ENCODE measurements around the gene UBE2Q2.

Gene UBE2Q2

DNA sequence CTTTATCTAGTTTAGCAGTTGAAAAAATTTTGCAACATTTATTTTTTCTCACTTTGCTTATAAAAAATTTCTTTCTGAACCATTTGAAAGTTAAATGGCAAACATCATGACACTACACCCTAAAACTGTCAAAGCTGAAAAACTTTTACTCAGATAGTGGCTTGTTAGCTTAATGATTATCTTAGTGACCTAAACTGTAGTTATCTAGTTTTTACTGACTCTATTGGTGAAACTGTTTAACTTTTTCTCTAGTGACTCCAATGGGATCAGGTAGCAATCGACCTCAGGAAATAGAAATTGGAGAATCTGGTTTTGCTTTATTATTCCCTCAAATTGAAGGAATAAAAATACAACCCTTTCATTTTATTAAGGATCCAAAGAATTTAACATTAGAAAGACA is 73.7 kb downstream of the UBE2Q2 start:
- Histone ChIP-seq H3K4me3 (IDR thresholded peaks at IDR 0.05; ENCODE audit: insufficient read depth, low read depth, low read length) (no peak overlapping the region), H3K27ac (no peak overlapping the region), H3K4me1 (ENCODE audit: low read depth, poor library complexity, severe bottlenecking) (peaks cover 40% of the 10 kb centered on the region), H3K9ac (no peak overlapping the region), H3K4me2 (no peak overlapping the region), H3K27me3 (ENCODE audit: insufficient read depth, low read depth) (no peaks in the 10 kb centered on the region), H2AFZ (ENCODE audit: low read depth) (no peak overlapping the region), H3K79me2 (ENCODE audit: insufficient read depth, low read depth) (peaks cover 13% of the 10 kb centered on the region; the same call in 1 of the 2 replicates), H4K20me1 (ENCODE audit: insufficient read depth) (no peaks in the 10 kb centered on the region), H3K36me3 (ENCODE audit: insufficient read depth) (no peaks in the 10 kb centered on the region; the same call in 1 of the 2 replicates)
- TF ChIP-seq, protein P1, sequence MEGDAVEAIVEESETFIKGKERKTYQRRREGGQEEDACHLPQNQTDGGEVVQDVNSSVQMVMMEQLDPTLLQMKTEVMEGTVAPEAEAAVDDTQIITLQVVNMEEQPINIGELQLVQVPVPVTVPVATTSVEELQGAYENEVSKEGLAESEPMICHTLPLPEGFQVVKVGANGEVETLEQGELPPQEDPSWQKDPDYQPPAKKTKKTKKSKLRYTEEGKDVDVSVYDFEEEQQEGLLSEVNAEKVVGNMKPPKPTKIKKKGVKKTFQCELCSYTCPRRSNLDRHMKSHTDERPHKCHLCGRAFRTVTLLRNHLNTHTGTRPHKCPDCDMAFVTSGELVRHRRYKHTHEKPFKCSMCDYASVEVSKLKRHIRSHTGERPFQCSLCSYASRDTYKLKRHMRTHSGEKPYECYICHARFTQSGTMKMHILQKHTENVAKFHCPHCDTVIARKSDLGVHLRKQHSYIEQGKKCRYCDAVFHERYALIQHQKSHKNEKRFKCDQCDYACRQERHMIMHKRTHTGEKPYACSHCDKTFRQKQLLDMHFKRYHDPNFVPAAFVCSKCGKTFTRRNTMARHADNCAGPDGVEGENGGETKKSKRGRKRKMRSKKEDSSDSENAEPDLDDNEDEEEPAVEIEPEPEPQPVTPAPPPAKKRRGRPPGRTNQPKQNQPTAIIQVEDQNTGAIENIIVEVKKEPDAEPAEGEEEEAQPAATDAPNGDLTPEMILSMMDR (conservative IDR thresholded peaks at IDR 0.05; ENCODE audit: low read depth, low read length) = no peak

DNA sequence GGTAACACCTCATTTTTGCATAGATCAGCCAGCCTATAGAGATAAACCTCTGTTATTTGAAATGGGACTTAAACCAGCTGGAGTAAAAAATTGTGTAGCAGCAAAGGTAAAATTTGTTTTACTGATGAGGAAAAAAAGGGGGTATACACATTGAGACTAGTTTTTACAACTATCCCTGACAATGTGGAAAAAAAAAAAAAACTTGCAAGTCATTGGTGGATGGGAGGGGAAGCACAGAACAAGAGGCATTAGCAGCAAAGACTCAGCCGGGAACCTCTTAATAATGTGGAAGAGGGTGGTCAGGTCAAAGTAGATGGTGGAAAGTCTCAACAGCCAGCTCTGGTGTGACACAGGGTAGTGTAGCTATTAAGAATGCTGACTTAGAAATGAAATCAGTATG is 74.9 kb downstream of the UBE2Q2 start:
- H3K4me2 ChIP-seq = no peak overlapping the region
- H3K9ac ChIP-seq = no peak overlapping the region
- no peaks in the 10 kb centered on the region for H3K27me3 ChIP-seq (ENCODE audit: insufficient read depth, low read depth)
- no peak overlapping the region for H3K4me3 ChIP-seq (IDR thresholded peaks at IDR 0.05; ENCODE audit: insufficient read depth, low read depth, low read length)
- H3K27ac ChIP-seq = no peak overlapping the region
- no peak overlapping the region for H2AFZ ChIP-seq (ENCODE audit: low read depth)
- no peaks in the 10 kb centered on the region for H4K20me1 ChIP-seq (ENCODE audit: insufficient read depth)
- peaks cover 44% of the 10 kb centered on the region for H3K4me1 ChIP-seq (ENCODE audit: low read depth, poor library complexity, severe bottlenecking)
- TF ChIP-seq, protein P1 (conservative IDR thresholded peaks at IDR 0.05; ENCODE audit: low read depth, low read length) = no peak
- H3K36me3 ChIP-seq (ENCODE audit: insufficient read depth) = no peaks in the 10 kb centered on the region; the same call in 1 of the 2 replicates
- H3K79me2 ChIP-seq (ENCODE audit: insufficient read depth, low read depth) = peaks cover 2% of the 10 kb centered on the region; the same call in 1 of the 2 replicates

DNA sequence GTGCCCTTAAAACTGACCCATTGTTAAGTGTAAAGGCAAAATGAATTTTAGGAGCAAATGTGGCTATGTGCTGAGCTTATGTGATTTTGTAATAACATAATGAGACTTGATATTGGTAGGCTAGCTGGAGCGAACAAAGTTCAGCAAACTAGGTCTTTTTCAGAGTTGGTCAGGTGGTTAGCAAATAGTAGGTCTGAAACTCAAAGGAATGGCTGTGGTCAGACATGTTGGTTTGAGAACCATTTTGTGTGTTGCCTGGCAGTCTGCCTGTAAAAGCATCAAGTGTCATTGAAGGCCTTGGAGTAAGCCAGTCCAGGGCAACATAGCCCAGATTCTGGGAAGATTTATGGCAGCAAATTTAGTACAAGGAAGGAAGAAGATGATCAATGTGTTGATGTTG is 76.8 kb downstream of the UBE2Q2 start:
- H3K4me1 ChIP-seq (ENCODE audit: low read depth, poor library complexity, severe bottlenecking) = peaks cover 51% of the 10 kb centered on the region
- H3K4me3 ChIP-seq (IDR thresholded peaks at IDR 0.05; ENCODE audit: insufficient read depth, low read depth, low read length) = no peak overlapping the region
- peak overlapping the region; percentile 86 for H3K4me2 ChIP-seq
- H3K36me3 ChIP-seq (ENCODE audit: insufficient read depth) = no peaks in the 10 kb centered on the region; the same call in 1 of the 2 replicates
- H3K79me2 ChIP-seq (ENCODE audit: insufficient read depth, low read depth) = no peaks in the 10 kb centered on the region
- H3K9ac ChIP-seq = no peak overlapping the region; the same call in 1 of the 2 replicates
- H3K27me3 ChIP-seq (ENCODE audit: insufficient read depth, low read depth) = no peaks in the 10 kb centered on the region
- TF ChIP-seq, protein P1 (conservative IDR thresholded peaks at IDR 0.05; ENCODE audit: low read depth, low read length) = no peak
- no peaks in the 10 kb centered on the region for H4K20me1 ChIP-seq (ENCODE audit: insufficient read depth)
- H3K27ac ChIP-seq = peak overlapping the region; percentile 52; the same call in 1 of the 2 replicates
- H2AFZ ChIP-seq (ENCODE audit: low read depth) = 0 out of 2 replicates have a peak overlapping the region, but pooled peaks have one; percentile 26

DNA sequence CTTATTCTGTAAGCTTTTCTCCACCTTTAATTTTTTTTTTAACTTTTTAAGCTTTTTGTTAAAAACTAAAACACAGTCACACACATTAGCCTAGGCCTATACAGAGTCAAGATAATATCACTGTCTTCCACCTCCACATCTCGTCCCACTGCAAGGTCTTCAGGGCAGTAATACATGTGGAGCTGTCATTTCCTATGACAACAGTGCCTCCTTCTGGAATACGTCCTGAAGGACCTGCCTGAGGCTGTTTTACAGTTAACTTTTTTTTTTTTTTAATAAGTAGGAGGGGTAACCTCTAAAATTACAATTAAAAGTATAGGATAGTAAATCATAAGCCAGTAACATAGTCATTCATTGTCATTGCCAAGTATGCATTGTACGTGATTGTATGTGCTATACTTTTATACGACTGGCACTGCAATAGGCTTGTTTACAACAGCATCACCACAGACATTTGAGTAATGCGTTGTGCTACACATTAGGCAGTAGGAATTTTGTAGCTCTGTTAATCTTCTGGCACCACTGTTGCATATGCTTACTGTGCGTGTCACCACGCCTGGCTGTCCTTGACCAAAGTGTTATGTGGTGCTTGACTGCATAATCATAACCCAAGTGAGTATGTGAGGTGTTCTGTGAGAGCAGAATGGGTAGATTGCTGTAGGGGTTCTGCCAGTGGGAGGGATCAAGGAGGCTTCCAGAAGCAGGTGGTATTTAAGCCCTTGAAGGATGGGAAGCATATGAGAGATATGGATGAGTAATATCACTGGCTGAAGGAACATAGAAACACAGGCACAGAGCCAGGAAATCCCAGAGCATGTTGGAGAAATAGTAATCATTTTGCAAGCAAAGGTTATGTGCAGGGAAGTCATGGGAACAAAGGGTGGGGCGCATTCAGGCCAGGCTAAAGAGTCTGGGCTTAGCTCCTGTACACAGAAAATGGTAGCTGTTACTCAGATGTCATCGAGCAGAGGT is 78.8 kb downstream of the UBE2Q2 start:
- TF ChIP-seq, protein P1 (conservative IDR thresholded peaks at IDR 0.05; ENCODE audit: low read depth, low read length) = peak; percentile 38; the same call in 1 of the 2 replicates
- Histone ChIP-seq H2AFZ (ENCODE audit: low read depth) (no peak overlapping the region), H3K9ac (no peak overlapping the region), H3K4me1 (ENCODE audit: low read depth, poor library complexity, severe bottlenecking) (peaks cover 51% of the 10 kb centered on the region), H4K20me1 (ENCODE audit: insufficient read depth) (no peaks in the 10 kb centered on the region), H3K4me2 (no peak overlapping the region), H3K27ac (no peak overlapping the region), H3K4me3 (IDR thresholded peaks at IDR 0.05; ENCODE audit: insufficient read depth, low read depth, low read length) (no peak overlapping the region), H3K79me2 (ENCODE audit: insufficient read depth, low read depth) (no peaks in the 10 kb centered on the region), H3K36me3 (ENCODE audit: insufficient read depth) (no peaks in the 10 kb centered on the region), H3K27me3 (ENCODE audit: insufficient read depth, low read depth) (no peaks in the 10 kb centered on the region)
